Activated CD4-positive, alpha-beta T cell treated with anti-CD3 and anti-CD28 coated beads, Interleukin-2, amount 10 ng/mL, durations not matched to agents 7 days and 5 days (primary cell): ENCODE data around the gene DNAJC25. TPM values are rescaled to one million over a fixed set of nuclear protein-coding genes. Genes with fewer than 3 reads are reported as not detected.

Source experiments
- CTCF ChIA-PET: fragments of 350-600 bp; sonication (Branson Sonifier 250); formaldehyde crosslinking; loops from one replicate; lab custom pipeline; 2021; ENCODE audit warnings: antibody characterized with exemption; lab: Charles Lee
- POLR2A ChIA-PET: fragments of 350-600 bp; sonication (Branson Sonifier 250); formaldehyde crosslinking; loops from one replicate; lab custom pipeline; 2021; ENCODE audit warnings: antibody characterized with exemption; lab: Charles Lee
- DNase-seq: peaks from one replicate; pipeline ENCODE4 v3.0.0-alpha.2; 2020
- H3K27ac Mint-ChIP-seq: one replicate; pipeline ENCODE4 v1.8.0; 2021; ENCODE audit warnings: mild to moderate bottlenecking, moderate library complexity, mixed read lengths
- H3K27me3 Mint-ChIP-seq: one replicate; pipeline ENCODE4 v1.8.0; 2021; ENCODE audit warnings: mixed read lengths
- H3K36me3 Mint-ChIP-seq: one replicate; pipeline ENCODE4 v1.8.0; 2021; ENCODE audit warnings: low read depth, mixed read lengths
- H3K4me1 Mint-ChIP-seq: one replicate; pipeline ENCODE4 v1.8.0; 2021; ENCODE audit warnings: mixed read lengths
- H3K4me3 Mint-ChIP-seq: one replicate; pipeline ENCODE4 v1.8.0; 2021; ENCODE audit warnings: mild to moderate bottlenecking, moderate library complexity, mixed read lengths
- H3K9me3 Mint-ChIP-seq: one replicate; pipeline ENCODE4 v1.8.0; 2021; ENCODE audit warnings: mixed read lengths
- total RNA-seq, 2 experiments: library from RNA; stranded (reverse); gene quantifications; one replicate each; pipeline ENCODE4 v1.2.3, GENCODE V29; 2021

DNAJC25 gene
- total RNA-seq, 2 experiments from 2014 or later: 3.2 to 4.7 TPM

- Mint-ChIP-seq H3K27ac (no peak overlapping the region), H3K4me1 (peaks cover 5% of the 10 kb centered on the region), H3K9me3 (no peaks in the 10 kb centered on the region), H3K4me3 (no peak overlapping the region), H3K27me3 (no peaks in the 10 kb centered on the region), H3K36me3 (no peaks in the 10 kb centered on the region)
- ChIA-PET CTCF (interaction anchor here (1.2 kb wide), 1 partner anchor 9 kb away, joined by 3 read pairs; no protein-coding TSS in a partner anchor), POLR2A (no interaction called here)
- no peak for DNase-seq
Observed at GRCh38 chr9:111691672-111692329, 60.7 kb downstream of the DNAJC25 start.

- Mint-ChIP-seq H3K36me3 (peaks cover 4% of the 10 kb centered on the region), H3K27me3 (no peaks in the 10 kb centered on the region), H3K4me3 (no peak overlapping the region), H3K4me1 (peaks cover 6% of the 10 kb centered on the region), H3K27ac (no peak overlapping the region), H3K9me3 (peaks cover 2% of the 10 kb centered on the region)
- ChIA-PET CTCF (interaction anchor here (0.6 kb wide), 1 partner anchor 122 kb away, joined by 4 read pairs; no protein-coding TSS in a partner anchor), POLR2A (no interaction called here)
- no peak for DNase-seq
Observed at GRCh38 chr9:111696796-111697195, 65.7 kb downstream of the DNAJC25 start.

- no peak for DNase-seq
- H3K9me3 Mint-ChIP-seq: peaks cover 2% of the 10 kb centered on the region
- peaks cover 5% of the 10 kb centered on the region for H3K4me1 Mint-ChIP-seq
- no peaks in the 10 kb centered on the region for H3K27me3 Mint-ChIP-seq
- H3K4me3 Mint-ChIP-seq: no peak overlapping the region
- peaks cover 4% of the 10 kb centered on the region for H3K36me3 Mint-ChIP-seq
- POLR2A ChIA-PET: no interaction called here
- no peak overlapping the region for H3K27ac Mint-ChIP-seq
- CTCF ChIA-PET: interaction anchor here (0.6 to 1.1 kb wide), 3 partner anchors 10 to 21 kb away, joined by 3 to 4 read pairs (median 3); no protein-coding TSS in a partner anchor
Observed at GRCh38 chr9:111700776-111701175, 69.6 kb downstream of the DNAJC25 start.

Other genes starting within 250 kb of the DNAJC25 start
- 10 to 100 TPM; 55.5 to 69.4 TPM for gene ECPAS, start 147.0 kb upstream of the DNAJC25 start, total RNA-seq
- gene ZNF483, start 106.2 kb upstream of the DNAJC25 start, total RNA-seq: 1 to 10 TPM; 2.4 to 2.7 TPM
- under 1 TPM in 1 of 2 experiments, not detected in 1; 0.25 TPM for gene PTGR1, start 31.7 kb upstream of the DNAJC25 start, total RNA-seq
- gene GNG10, start 30.3 kb downstream of the DNAJC25 start, total RNA-seq: 10 to 100 TPM; 18.0 to 19.3 TPM
- not detected for gene SHOC1, start 163.6 kb downstream of the DNAJC25 start, total RNA-seq